ENCODE measurements around the gene AUTS2.

The AUTS2 gene

GRCh38 chr7:70477036-70478010, 879.0 kb downstream of the AUTS2 start:
- no peaks in the 10 kb centered on the region for H3K4me1 Mint-ChIP-seq (ENCODE audit: low read depth)
- H3K9me3 Mint-ChIP-seq = no peaks in the 10 kb centered on the region
- no peaks in the 10 kb centered on the region for H3K36me3 Mint-ChIP-seq (ENCODE audit: low read depth)
- H3K27ac Mint-ChIP-seq = no peak overlapping the region
- no peak for DNase-seq
- no peaks in the 10 kb centered on the region for H3K27me3 Mint-ChIP-seq
- no peak overlapping the region for H3K4me3 Mint-ChIP-seq

GRCh38 chr7:70479153-70480021, 881.1 kb downstream of the AUTS2 start:
- no peak overlapping the region for H3K27ac Mint-ChIP-seq
- H3K9me3 Mint-ChIP-seq = no peaks in the 10 kb centered on the region
- no peaks in the 10 kb centered on the region for H3K27me3 Mint-ChIP-seq
- DNase-seq = no peak
- no peak overlapping the region for H3K4me3 Mint-ChIP-seq
- H3K4me1 Mint-ChIP-seq (ENCODE audit: low read depth) = no peaks in the 10 kb centered on the region
- H3K36me3 Mint-ChIP-seq (ENCODE audit: low read depth) = no peaks in the 10 kb centered on the region

- no peak for DNase-seq
- peaks cover 8% of the 10 kb centered on the region for H3K9me3 Mint-ChIP-seq
- no peak overlapping the region for H3K4me3 Mint-ChIP-seq
- no peaks in the 10 kb centered on the region for H3K27me3 Mint-ChIP-seq
- H3K4me1 Mint-ChIP-seq (ENCODE audit: low read depth) = no peaks in the 10 kb centered on the region
- no peak overlapping the region for H3K27ac Mint-ChIP-seq
- H3K36me3 Mint-ChIP-seq (ENCODE audit: low read depth) = no peaks in the 10 kb centered on the region
Measured at GRCh38 chr7:70480927-70481569, 882.8 kb downstream of the AUTS2 start.

- Mint-ChIP-seq H3K4me1 (ENCODE audit: low read depth) (no peaks in the 10 kb centered on the region), H3K9me3 (peaks cover 8% of the 10 kb centered on the region), H3K4me3 (no peak overlapping the region), H3K27ac (no peak overlapping the region), H3K36me3 (ENCODE audit: low read depth) (no peaks in the 10 kb centered on the region), H3K27me3 (no peaks in the 10 kb centered on the region)
- DNase-seq = no peak
Measured at GRCh38 chr7:70481570-70482123, 883.4 kb downstream of the AUTS2 start.

GRCh38 chr7:70484255-70484654, 886.0 kb downstream of the AUTS2 start:
- no peaks in the 10 kb centered on the region for H3K4me1 Mint-ChIP-seq (ENCODE audit: low read depth)
- peaks cover 8% of the 10 kb centered on the region for H3K9me3 Mint-ChIP-seq
- no peak overlapping the region for H3K27ac Mint-ChIP-seq
- H3K4me3 Mint-ChIP-seq = no peak overlapping the region
- H3K27me3 Mint-ChIP-seq = no peaks in the 10 kb centered on the region
- no peaks in the 10 kb centered on the region for H3K36me3 Mint-ChIP-seq (ENCODE audit: low read depth)
- no peak for DNase-seq

GRCh38 chr7:70486977-70487376, 888.7 kb downstream of the AUTS2 start:
- Mint-ChIP-seq H3K9me3 (peaks cover 8% of the 10 kb centered on the region), H3K4me1 (ENCODE audit: low read depth) (no peaks in the 10 kb centered on the region), H3K27ac (no peak overlapping the region), H3K4me3 (no peak overlapping the region), H3K36me3 (ENCODE audit: low read depth) (no peaks in the 10 kb centered on the region), H3K27me3 (no peaks in the 10 kb centered on the region)
- DNase-seq = no peak

- Mint-ChIP-seq H3K27ac (no peak overlapping the region), H3K4me1 (ENCODE audit: low read depth) (no peaks in the 10 kb centered on the region), H3K27me3 (no peaks in the 10 kb centered on the region), H3K36me3 (ENCODE audit: low read depth) (no peaks in the 10 kb centered on the region), H3K4me3 (no peak overlapping the region), H3K9me3 (peaks cover 8% of the 10 kb centered on the region)
- DNase-seq = no peak
Measured at GRCh38 chr7:70487428-70487827, 889.2 kb downstream of the AUTS2 start.

- no peak overlapping the region for H3K27ac Mint-ChIP-seq
- no peaks in the 10 kb centered on the region for H3K4me1 Mint-ChIP-seq (ENCODE audit: low read depth)
- H3K27me3 Mint-ChIP-seq = no peaks in the 10 kb centered on the region
Measured at GRCh38 chr7:70487886-70488285, 889.6 kb downstream of the AUTS2 start.

GRCh38 chr7:70489813-70490212, 891.5 kb downstream of the AUTS2 start:
- Mint-ChIP-seq H3K4me1 (ENCODE audit: low read depth) (no peaks in the 10 kb centered on the region), H3K27me3 (no peaks in the 10 kb centered on the region), H3K4me3 (no peak overlapping the region), H3K27ac (no peak overlapping the region), H3K36me3 (ENCODE audit: low read depth) (no peaks in the 10 kb centered on the region), H3K9me3 (peaks cover 4% of the 10 kb centered on the region)
- no peak for DNase-seq

More at GRCh38 chr7:70487886-70488285, 889.6 kb downstream of the AUTS2 start:
- no peak for DNase-seq
- no peaks in the 10 kb centered on the region for H3K36me3 Mint-ChIP-seq (ENCODE audit: low read depth)
- H3K4me3 Mint-ChIP-seq = no peak overlapping the region
- peaks cover 8% of the 10 kb centered on the region for H3K9me3 Mint-ChIP-seq

GRCh38 chr7:70492625-70493024, 894.4 kb downstream of the AUTS2 start:
- Mint-ChIP-seq H3K27ac (no peak overlapping the region), H3K36me3 (ENCODE audit: low read depth) (no peaks in the 10 kb centered on the region), H3K4me3 (no peak overlapping the region), H3K4me1 (ENCODE audit: low read depth) (no peaks in the 10 kb centered on the region), H3K27me3 (no peaks in the 10 kb centered on the region), H3K9me3 (no peaks in the 10 kb centered on the region)
- DNase-seq = no peak

GRCh38 chr7:70494225-70495032, 896.2 kb downstream of the AUTS2 start:
- H3K27ac Mint-ChIP-seq = no peak overlapping the region
- H3K4me1 Mint-ChIP-seq (ENCODE audit: low read depth) = no peaks in the 10 kb centered on the region
- no peak for DNase-seq
- H3K4me3 Mint-ChIP-seq = no peak overlapping the region
- H3K36me3 Mint-ChIP-seq (ENCODE audit: low read depth) = no peaks in the 10 kb centered on the region
- H3K27me3 Mint-ChIP-seq = no peaks in the 10 kb centered on the region
- H3K9me3 Mint-ChIP-seq = no peaks in the 10 kb centered on the region

GRCh38 chr7:70495033-70495376, 896.7 kb downstream of the AUTS2 start:
- H3K27me3 Mint-ChIP-seq = no peaks in the 10 kb centered on the region
- H3K9me3 Mint-ChIP-seq = no peaks in the 10 kb centered on the region
- no peak for DNase-seq
- H3K27ac Mint-ChIP-seq = no peak overlapping the region
- no peak overlapping the region for H3K4me3 Mint-ChIP-seq
- H3K36me3 Mint-ChIP-seq (ENCODE audit: low read depth) = no peaks in the 10 kb centered on the region
- no peaks in the 10 kb centered on the region for H3K4me1 Mint-ChIP-seq (ENCODE audit: low read depth)

GRCh38 chr7:70497793-70498192, 899.5 kb downstream of the AUTS2 start:
- Mint-ChIP-seq H3K4me3 (no peak overlapping the region), H3K27me3 (no peaks in the 10 kb centered on the region), H3K27ac (no peak overlapping the region), H3K9me3 (no peaks in the 10 kb centered on the region), H3K4me1 (ENCODE audit: low read depth) (no peaks in the 10 kb centered on the region), H3K36me3 (ENCODE audit: low read depth) (no peaks in the 10 kb centered on the region)
- DNase-seq = no peak

All from activated T-cell treated with anti-CD3 and anti-CD28 coated beads, Interleukin-2, amount 50 U/mL, for 24 hours (primary cell).